Activated CD4-positive, alpha-beta T cell treated with anti-CD3 and anti-CD28 coated beads for 48 hours (primary cell): ENCODE data around the gene LIN37.
A peak's percentile ranks its signal among the peaks of the same experiment; 100 is the strongest.
"Not testable (repeated sequence)": the region's sequence is repeated elsewhere in the genome, so short reads cannot be mapped to it uniquely, and the experiment has no call there.

Experiments used
- DNase-seq: peaks from one replicate; pipeline ENCODE4 v3.0.0-alpha.2; 2020

LIN37 gene

GRCh38 chr19:35755131-35755549, 6.8 kb downstream of the LIN37 start:
- no peak for DNase-seq

GRCh38 chr19:35755550-35756376, 7.4 kb downstream of the LIN37 start:
- peak; percentile 71 for DNase-seq

- DNase-seq, result no peak
Observed at GRCh38 chr19:35756377-35757230, 8.2 kb downstream of the LIN37 start, which contains the start of gene HSPB6. Gene HSPB6, minus strand, starts transcription at chr19:35757029. Its CDS starts 21 bp downstream, at chr19:35757008.

GRCh38 chr19:35757231-35757748, 8.9 kb downstream of the LIN37 start:
- DNase-seq, result peak; percentile 55

- peak; percentile 98 for DNase-seq
Observed at GRCh38 chr19:35757749-35758608, 9.6 kb downstream of the LIN37 start, which contains the start of gene PROSER3. Gene PROSER3, plus strand, starts transcription at chr19:35758176. Its CDS starts 40 bp downstream, at chr19:35758216.

- no peak for DNase-seq
Observed at GRCh38 chr19:35759697-35760096, 11.3 kb downstream of the LIN37 start.

GRCh38 chr19:35760711-35761349, 12.5 kb downstream of the LIN37 start:
- no peak for DNase-seq

GRCh38 chr19:35764432-35765315, 16.3 kb downstream of the LIN37 start:
- no peak for DNase-seq

GRCh38 chr19:35766571-35767104, 18.3 kb downstream of the LIN37 start:
- no peak for DNase-seq

- no peak for DNase-seq
Observed at GRCh38 chr19:35767288-35768081, 19.1 kb downstream of the LIN37 start.

- DNase-seq, result no peak
Observed at GRCh38 chr19:35768082-35768421, 19.7 kb downstream of the LIN37 start.

- not testable (repeated sequence) for DNase-seq
Observed at GRCh38 chr19:35772362-35772761, 24.0 kb downstream of the LIN37 start.

GRCh38 chr19:35773020-35773806, 24.8 kb downstream of the LIN37 start:
- DNase-seq, result no peak

- DNase-seq, result no peak
Observed at GRCh38 chr19:35774274-35775045, 26.1 kb downstream of the LIN37 start.

GRCh38 chr19:35775046-35775297, 26.6 kb downstream of the LIN37 start:
- no peak for DNase-seq

- DNase-seq, result peak; percentile 100
Observed at GRCh38 chr19:35775298-35776101, 27.1 kb downstream of the LIN37 start, which contains the start of gene ARHGAP33. Gene ARHGAP33, plus strand, starts transcription at chr19:35775564. Its CDS starts 95 bp downstream, at chr19:35775659.

- DNase-seq, result no peak
Observed at GRCh38 chr19:35776102-35776788, 27.9 kb downstream of the LIN37 start.
